HL-60 (cell line): ENCODE measurements around the gene SLC12A3.
"Not testable (repeated sequence)": the region's sequence is repeated elsewhere in the genome, so short reads cannot be mapped to it uniquely, and the experiment has no call there.

Experiments
- DNase-seq, 2 experiments: peaks; one replicate each; pipeline ENCODE4 v3.0.0-alpha.2; 2010 to 2020; ENCODE audit warnings: low read depth in 1 of 2, low spot score in 1 of 2
- H3K27ac ChIP-seq: fragments of 250-450 bp; sonication (Bioruptor Pico); replicated peaks from 2 replicates; pipeline ENCODE4 v1.5.1; 2020; ENCODE audit warnings: mild to moderate bottlenecking, moderate library complexity
- H3K27me3 ChIP-seq: fragments of 250-450 bp; sonication (Bioruptor Pico); 2 replicates; pipeline ENCODE4 v1.5.1; 2021; ENCODE audit warnings: mild to moderate bottlenecking, moderate library complexity; ENCODE audit not compliant: insufficient read depth, poor library complexity, severe bottlenecking
- H3K4me3 ChIP-seq: replicated peaks from 2 replicates; pipeline ENCODE4 v1.5.1; 2011; ENCODE audit warnings: mild to moderate bottlenecking, control low read depth, low read length; ENCODE audit not compliant: insufficient read depth
- GABPA ChIP-seq: IDR thresholded peaks from 2 replicates; pipeline ENCODE4 v1.6.1; 2012; ENCODE audit warnings: low read depth
- POLR2AphosphoS5 ChIP-seq: IDR thresholded peaks from 2 replicates; pipeline ENCODE4 v1.6.1; 2012; ENCODE audit warnings: low read depth
- SPI1 ChIP-seq: IDR thresholded peaks from 2 replicates; pipeline ENCODE4 v1.6.1; 2012; ENCODE audit warnings: low read depth, mild to moderate bottlenecking, borderline replicate concordance
- TF ChIP-seq, protein P1 (sequence below): IDR thresholded peaks from one replicate; pipeline ENCODE4 v1.5.1; 2011; ENCODE audit warnings: low read length, control low read depth, inconsistent platforms; ENCODE audit not compliant: insufficient read depth
- TF ChIP-seq, protein P2 (sequence below): IDR thresholded peaks from 2 replicates; pipeline ENCODE4 v1.6.1; 2012; ENCODE audit warnings: low read depth; ENCODE audit not compliant: insufficient replicate concordance

SLC12A3 gene

DNA sequence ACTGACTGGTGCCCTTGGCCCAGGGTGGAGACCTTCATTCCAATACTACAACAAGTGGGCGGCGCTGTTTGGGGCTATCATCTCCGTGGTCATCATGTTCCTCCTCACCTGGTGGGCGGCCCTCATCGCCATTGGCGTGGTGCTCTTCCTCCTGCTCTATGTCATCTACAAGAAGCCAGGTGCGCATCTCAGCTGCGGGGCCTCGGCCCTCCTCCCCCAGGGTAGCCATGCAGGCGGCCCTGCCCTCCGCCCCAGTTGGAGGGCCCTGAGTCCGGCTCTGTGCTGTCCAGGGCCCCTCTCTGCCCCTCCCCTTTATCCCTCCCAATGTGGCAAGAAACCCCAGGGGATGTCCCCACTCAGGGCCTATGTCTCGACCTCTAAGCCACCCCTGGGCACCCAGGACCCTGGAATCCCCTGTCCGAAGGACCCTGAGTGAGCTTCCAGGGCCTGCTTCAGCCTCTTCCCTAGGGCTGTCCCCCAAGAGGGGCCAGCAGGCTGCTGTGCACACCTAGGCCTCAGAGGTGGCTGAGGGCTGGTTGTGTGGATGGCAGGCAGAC is 19.1 kb downstream of the SLC12A3 start:
- TF ChIP-seq SPI1 (no peak), POLR2AphosphoS5 (no peak), GABPA (no peak)
- TF ChIP-seq, protein P1, sequence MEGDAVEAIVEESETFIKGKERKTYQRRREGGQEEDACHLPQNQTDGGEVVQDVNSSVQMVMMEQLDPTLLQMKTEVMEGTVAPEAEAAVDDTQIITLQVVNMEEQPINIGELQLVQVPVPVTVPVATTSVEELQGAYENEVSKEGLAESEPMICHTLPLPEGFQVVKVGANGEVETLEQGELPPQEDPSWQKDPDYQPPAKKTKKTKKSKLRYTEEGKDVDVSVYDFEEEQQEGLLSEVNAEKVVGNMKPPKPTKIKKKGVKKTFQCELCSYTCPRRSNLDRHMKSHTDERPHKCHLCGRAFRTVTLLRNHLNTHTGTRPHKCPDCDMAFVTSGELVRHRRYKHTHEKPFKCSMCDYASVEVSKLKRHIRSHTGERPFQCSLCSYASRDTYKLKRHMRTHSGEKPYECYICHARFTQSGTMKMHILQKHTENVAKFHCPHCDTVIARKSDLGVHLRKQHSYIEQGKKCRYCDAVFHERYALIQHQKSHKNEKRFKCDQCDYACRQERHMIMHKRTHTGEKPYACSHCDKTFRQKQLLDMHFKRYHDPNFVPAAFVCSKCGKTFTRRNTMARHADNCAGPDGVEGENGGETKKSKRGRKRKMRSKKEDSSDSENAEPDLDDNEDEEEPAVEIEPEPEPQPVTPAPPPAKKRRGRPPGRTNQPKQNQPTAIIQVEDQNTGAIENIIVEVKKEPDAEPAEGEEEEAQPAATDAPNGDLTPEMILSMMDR: no peak
- TF ChIP-seq, protein P2, sequence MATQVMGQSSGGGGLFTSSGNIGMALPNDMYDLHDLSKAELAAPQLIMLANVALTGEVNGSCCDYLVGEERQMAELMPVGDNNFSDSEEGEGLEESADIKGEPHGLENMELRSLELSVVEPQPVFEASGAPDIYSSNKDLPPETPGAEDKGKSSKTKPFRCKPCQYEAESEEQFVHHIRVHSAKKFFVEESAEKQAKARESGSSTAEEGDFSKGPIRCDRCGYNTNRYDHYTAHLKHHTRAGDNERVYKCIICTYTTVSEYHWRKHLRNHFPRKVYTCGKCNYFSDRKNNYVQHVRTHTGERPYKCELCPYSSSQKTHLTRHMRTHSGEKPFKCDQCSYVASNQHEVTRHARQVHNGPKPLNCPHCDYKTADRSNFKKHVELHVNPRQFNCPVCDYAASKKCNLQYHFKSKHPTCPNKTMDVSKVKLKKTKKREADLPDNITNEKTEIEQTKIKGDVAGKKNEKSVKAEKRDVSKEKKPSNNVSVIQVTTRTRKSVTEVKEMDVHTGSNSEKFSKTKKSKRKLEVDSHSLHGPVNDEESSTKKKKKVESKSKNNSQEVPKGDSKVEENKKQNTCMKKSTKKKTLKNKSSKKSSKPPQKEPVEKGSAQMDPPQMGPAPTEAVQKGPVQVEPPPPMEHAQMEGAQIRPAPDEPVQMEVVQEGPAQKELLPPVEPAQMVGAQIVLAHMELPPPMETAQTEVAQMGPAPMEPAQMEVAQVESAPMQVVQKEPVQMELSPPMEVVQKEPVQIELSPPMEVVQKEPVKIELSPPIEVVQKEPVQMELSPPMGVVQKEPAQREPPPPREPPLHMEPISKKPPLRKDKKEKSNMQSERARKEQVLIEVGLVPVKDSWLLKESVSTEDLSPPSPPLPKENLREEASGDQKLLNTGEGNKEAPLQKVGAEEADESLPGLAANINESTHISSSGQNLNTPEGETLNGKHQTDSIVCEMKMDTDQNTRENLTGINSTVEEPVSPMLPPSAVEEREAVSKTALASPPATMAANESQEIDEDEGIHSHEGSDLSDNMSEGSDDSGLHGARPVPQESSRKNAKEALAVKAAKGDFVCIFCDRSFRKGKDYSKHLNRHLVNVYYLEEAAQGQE: no peak
- Histone ChIP-seq H3K27ac (no peak overlapping the region), H3K27me3 (peaks cover 2% of the 10 kb centered on the region), H3K4me3 (no peak overlapping the region)
- DNase-seq: no peak

GRCh38 chr16:56884929-56885328 is 19.9 kb downstream of the SLC12A3 start:
- not testable (repeated sequence) for DNase-seq, H3K4me3 ChIP-seq, H3K27me3 ChIP-seq, H3K27ac ChIP-seq

DNA sequence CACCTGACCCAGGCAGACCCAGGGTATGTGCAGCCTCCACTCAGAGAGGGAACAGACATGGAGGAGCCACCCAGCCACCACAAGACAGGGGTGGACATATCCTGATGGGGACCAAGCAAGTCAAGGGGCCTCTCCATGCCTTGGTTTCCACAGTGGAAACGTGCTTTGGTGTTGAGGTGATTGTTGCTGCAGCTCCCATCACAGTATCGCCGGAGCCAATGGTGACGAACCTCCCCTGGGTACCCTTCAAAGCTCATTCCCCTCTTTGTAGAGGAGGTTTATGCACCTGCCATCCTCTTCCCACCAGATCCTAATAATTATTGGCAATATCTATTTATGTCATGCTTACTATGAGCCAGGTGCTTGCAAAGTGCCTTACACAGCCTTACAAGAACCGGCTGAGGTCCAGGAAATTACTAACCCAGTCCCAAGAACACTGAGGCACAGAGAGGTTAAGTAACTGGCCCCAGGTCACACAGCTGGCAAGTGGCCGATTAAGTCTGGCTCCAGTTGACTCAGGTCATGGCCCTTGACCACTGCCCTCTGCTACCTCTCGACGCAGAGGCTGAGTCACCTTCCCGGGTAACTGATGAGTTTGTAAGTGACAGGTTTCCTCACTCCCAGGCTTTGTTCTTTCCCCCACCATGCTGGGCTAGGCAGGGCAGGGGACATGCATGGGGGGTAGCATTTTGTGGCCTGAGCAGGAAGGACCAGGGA is 20.6 kb downstream of the SLC12A3 start:
- Histone ChIP-seq H3K27me3 (peaks cover 2% of the 10 kb centered on the region), H3K4me3 (no peak overlapping the region), H3K27ac (no peak overlapping the region)
- TF ChIP-seq, protein P1: no peak
- TF ChIP-seq GABPA: no peak
- no peak for TF ChIP-seq SPI1
- no peak for TF ChIP-seq POLR2AphosphoS5
- TF ChIP-seq, protein P2: no peak
- no peak for DNase-seq

- Histone ChIP-seq H3K27ac (no peak overlapping the region), H3K27me3 (no peaks in the 10 kb centered on the region), H3K4me3 (no peak overlapping the region)
- TF ChIP-seq, protein P2: no peak
- TF ChIP-seq POLR2AphosphoS5 (no peak), GABPA (no peak), SPI1 (no peak)
- TF ChIP-seq, protein P1: no peak
- DNase-seq: no peak
These were observed 21.3 kb downstream of the SLC12A3 start for GRCh38 chr16:56886296-56886695.
